ENCODE data around the gene GSTM1. TPM values are rescaled to one million over a fixed set of nuclear protein-coding genes. Genes with fewer than 3 reads are reported as not detected.
A peak's percentile ranks its signal among the peaks of the same experiment; 100 is the strongest.

The GSTM1 gene
- total RNA-seq, 2 donors from 2014 or later, result 46.1 TPM; not detected in 1

- no peaks in the 10 kb centered on the region for H3K36me3 ChIP-seq
- H3K4me3 ChIP-seq, result no peak overlapping the region
- TF ChIP-seq CTCF (IDR thresholded peaks at IDR 0.05), result no peak
- DNase-seq, result no peak
- no peak overlapping the region for H3K27ac ChIP-seq
- no peaks in the 10 kb centered on the region for H3K4me1 ChIP-seq
- no peaks in the 10 kb centered on the region for H3K27me3 ChIP-seq
- intact Hi-C loops (cut with DNase I), result no loop called here
- no peak overlapping the region for H3K9ac ChIP-seq (ENCODE audit: low read depth in 2 of 2, low read length in 2 of 2)
- H3K9me3 ChIP-seq, result no peaks in the 10 kb centered on the region
These were observed 37.9 kb downstream of the GSTM1 start for GRCh38 chr1:109725510-109725909.

- Histone ChIP-seq H3K27me3 (no peaks in the 10 kb centered on the region), H3K4me3 (no peak overlapping the region), H3K4me1 (no peaks in the 10 kb centered on the region), H3K9ac (ENCODE audit: low read depth in 2 of 2, low read length in 2 of 2) (no peak overlapping the region), H3K36me3 (no peaks in the 10 kb centered on the region), H3K27ac (no peak overlapping the region), H3K9me3 (no peaks in the 10 kb centered on the region)
- TF ChIP-seq CTCF (IDR thresholded peaks at IDR 0.05), result no peak
- intact Hi-C loops (cut with DNase I), result no loop called here
- no peak for DNase-seq
These were observed 38.4 kb downstream of the GSTM1 start for GRCh38 chr1:109726007-109726406.

- H3K9me3 ChIP-seq, result no peaks in the 10 kb centered on the region
- TF ChIP-seq CTCF (IDR thresholded peaks at IDR 0.05), result no peak
- H3K4me1 ChIP-seq, result no peaks in the 10 kb centered on the region
- no peak overlapping the region for H3K27ac ChIP-seq
- no peaks in the 10 kb centered on the region for H3K27me3 ChIP-seq
- H3K36me3 ChIP-seq, result no peaks in the 10 kb centered on the region
- DNase-seq, result no peak
- intact Hi-C loops (cut with DNase I), result no loop called here
- H3K9ac ChIP-seq (ENCODE audit: low read depth in 2 of 2, low read length in 2 of 2), result no peak overlapping the region
- H3K4me3 ChIP-seq, result no peak overlapping the region
These were observed 39.2 kb downstream of the GSTM1 start for GRCh38 chr1:109726728-109727373.

- intact Hi-C loops (cut with DNase I), result no loop called here
- H3K9me3 ChIP-seq, result no peaks in the 10 kb centered on the region
- DNase-seq, result peak; percentile 31
- no peak overlapping the region for H3K9ac ChIP-seq (ENCODE audit: low read depth in 2 of 2, low read length in 2 of 2)
- H3K27me3 ChIP-seq, result no peaks in the 10 kb centered on the region
- H3K4me3 ChIP-seq, result no peak overlapping the region
- H3K27ac ChIP-seq, result no peak overlapping the region
- H3K36me3 ChIP-seq, result no peaks in the 10 kb centered on the region
- no peak for TF ChIP-seq CTCF (IDR thresholded peaks at IDR 0.05)
- no peaks in the 10 kb centered on the region for H3K4me1 ChIP-seq
These were observed 41.3 kb downstream of the GSTM1 start for GRCh38 chr1:109728870-109729269.

GRCh38 chr1:109730666-109731065, 43.0 kb downstream of the GSTM1 start:
- intact Hi-C loops (cut with DNase I), result no loop called here
- no peaks in the 10 kb centered on the region for H3K36me3 ChIP-seq
- DNase-seq, result no peak
- no peaks in the 10 kb centered on the region for H3K4me1 ChIP-seq
- H3K9me3 ChIP-seq, result no peaks in the 10 kb centered on the region
- H3K27me3 ChIP-seq, result no peaks in the 10 kb centered on the region
- no peak for TF ChIP-seq CTCF (IDR thresholded peaks at IDR 0.05)
- no peak overlapping the region for H3K9ac ChIP-seq (ENCODE audit: low read depth in 2 of 2, low read length in 2 of 2)
- H3K27ac ChIP-seq, result no peak overlapping the region
- H3K4me3 ChIP-seq, result no peak overlapping the region
